Parathyroid adenoma (tissue), 2 donors: ENCODE measurements around the gene GMEB2.

Experiments
- H2AFZ ChIP-seq: fragments of 300-600 bp; sonication (generic); one replicate; pipeline ENCODE4 v1.7.0; 2017; ENCODE audit warnings: antibody characterized with exemption, mild to moderate bottlenecking
- H3K27ac ChIP-seq: fragments of 300-600 bp; sonication (generic); one replicate; pipeline ENCODE4 v1.7.0; 2017
- H3K27me3 ChIP-seq: fragments of 300-600 bp; sonication (generic); one replicate; pipeline ENCODE4 v1.7.0; 2017; ENCODE audit warnings: low read length; ENCODE audit not compliant: control insufficient read depth, insufficient read depth
- H3K36me3 ChIP-seq: fragments of 300-600 bp; sonication (generic); one replicate; pipeline ENCODE4 v1.7.0; 2017; ENCODE audit warnings: low read length; ENCODE audit not compliant: control insufficient read depth, insufficient read depth
- H3K4me1 ChIP-seq: fragments of 300-600 bp; sonication (generic); one replicate; pipeline ENCODE4 v1.7.0; 2017; ENCODE audit warnings: control low read depth
- H3K4me2 ChIP-seq: fragments of 300-600 bp; sonication (generic); one replicate; pipeline ENCODE4 v1.7.0; 2017; ENCODE audit warnings: low read length
- H3K4me3 ChIP-seq: fragments of 300-600 bp; sonication (generic); one replicate; pipeline ENCODE4 v1.7.0; 2017; ENCODE audit warnings: low read depth, low read length
- H3K79me2 ChIP-seq: fragments of 300-600 bp; sonication (generic); one replicate; pipeline ENCODE4 v1.7.0; 2017; ENCODE audit warnings: control low read depth
- H3K9ac ChIP-seq: fragments of 300-600 bp; sonication (generic); one replicate; pipeline ENCODE4 v1.7.0; 2017; ENCODE audit warnings: mild to moderate bottlenecking
- H3K9me3 ChIP-seq: fragments of 300-600 bp; sonication (generic); one replicate; pipeline ENCODE4 v1.7.0; 2017; ENCODE audit warnings: low read length; ENCODE audit not compliant: control insufficient read depth
- CTCF ChIP-seq: fragments of 300-600 bp; sonication (generic); IDR thresholded peaks from one replicate; pipeline ENCODE4 v1.7.0; 2017; ENCODE audit warnings: antibody characterized with exemption, mild to moderate bottlenecking
- donor health status: primary hyperparathyroidism.

Gene GMEB2

GRCh38 chr20:63586797-63587196 lies 40.1 kb downstream of the GMEB2 start:
- Histone ChIP-seq H3K36me3 (no peaks in the 10 kb centered on the region), H3K9me3 (no peaks in the 10 kb centered on the region), H3K9ac (no peak overlapping the region), H3K27ac (no peak overlapping the region), H3K27me3 (no peaks in the 10 kb centered on the region), H3K4me3 (no peak overlapping the region), H3K79me2 (no peaks in the 10 kb centered on the region), H3K4me2 (no peak overlapping the region), H2AFZ (no peak overlapping the region), H3K4me1 (no peaks in the 10 kb centered on the region)
- TF ChIP-seq CTCF: no peak

GRCh38 chr20:63585616-63586565 lies 41.0 kb downstream of the GMEB2 start:
- no peak overlapping the region for H3K9ac ChIP-seq
- no peaks in the 10 kb centered on the region for H3K27me3 ChIP-seq
- no peaks in the 10 kb centered on the region for H3K36me3 ChIP-seq
- no peaks in the 10 kb centered on the region for H3K79me2 ChIP-seq
- H2AFZ ChIP-seq: no peak overlapping the region
- H3K27ac ChIP-seq: no peak overlapping the region
- no peak overlapping the region for H3K4me2 ChIP-seq
- no peak overlapping the region for H3K4me3 ChIP-seq
- H3K4me1 ChIP-seq: no peaks in the 10 kb centered on the region
- H3K9me3 ChIP-seq: no peaks in the 10 kb centered on the region
- TF ChIP-seq CTCF: no peak

- Histone ChIP-seq H3K4me1 (no peaks in the 10 kb centered on the region), H3K27ac (no peak overlapping the region), H3K36me3 (no peaks in the 10 kb centered on the region), H3K9ac (no peak overlapping the region), H3K4me2 (no peak overlapping the region), H3K4me3 (no peak overlapping the region), H3K9me3 (no peaks in the 10 kb centered on the region), H3K79me2 (no peaks in the 10 kb centered on the region), H2AFZ (no peak overlapping the region), H3K27me3 (no peaks in the 10 kb centered on the region)
- TF ChIP-seq CTCF: no peak
These were observed 44.4 kb downstream of the GMEB2 start for GRCh38 chr20:63582382-63583063.

GRCh38 chr20:63580796-63581461 lies 46.0 kb downstream of the GMEB2 start:
- H3K27ac ChIP-seq: no peak overlapping the region
- no peaks in the 10 kb centered on the region for H3K9me3 ChIP-seq
- H3K9ac ChIP-seq: no peak overlapping the region

More at GRCh38 chr20:63580796-63581461, 46.0 kb downstream of the GMEB2 start:
- Histone ChIP-seq H3K4me2 (no peak overlapping the region), H2AFZ (no peak overlapping the region), H3K27me3 (no peaks in the 10 kb centered on the region), H3K4me3 (no peak overlapping the region), H3K36me3 (no peaks in the 10 kb centered on the region), H3K4me1 (no peaks in the 10 kb centered on the region), H3K79me2 (no peaks in the 10 kb centered on the region)
- TF ChIP-seq CTCF: peak; percentile 36
